GM21619 (cell line): ENCODE data around the gene R3HDM4.

Experiments
- ATAC-seq: cut with Tn5 transposase; IDR thresholded peaks from one replicate; pipeline ENCODE4 v1.9.1; 2021; ENCODE audit not compliant: unreplicated experiment

R3HDM4 gene

DNA sequence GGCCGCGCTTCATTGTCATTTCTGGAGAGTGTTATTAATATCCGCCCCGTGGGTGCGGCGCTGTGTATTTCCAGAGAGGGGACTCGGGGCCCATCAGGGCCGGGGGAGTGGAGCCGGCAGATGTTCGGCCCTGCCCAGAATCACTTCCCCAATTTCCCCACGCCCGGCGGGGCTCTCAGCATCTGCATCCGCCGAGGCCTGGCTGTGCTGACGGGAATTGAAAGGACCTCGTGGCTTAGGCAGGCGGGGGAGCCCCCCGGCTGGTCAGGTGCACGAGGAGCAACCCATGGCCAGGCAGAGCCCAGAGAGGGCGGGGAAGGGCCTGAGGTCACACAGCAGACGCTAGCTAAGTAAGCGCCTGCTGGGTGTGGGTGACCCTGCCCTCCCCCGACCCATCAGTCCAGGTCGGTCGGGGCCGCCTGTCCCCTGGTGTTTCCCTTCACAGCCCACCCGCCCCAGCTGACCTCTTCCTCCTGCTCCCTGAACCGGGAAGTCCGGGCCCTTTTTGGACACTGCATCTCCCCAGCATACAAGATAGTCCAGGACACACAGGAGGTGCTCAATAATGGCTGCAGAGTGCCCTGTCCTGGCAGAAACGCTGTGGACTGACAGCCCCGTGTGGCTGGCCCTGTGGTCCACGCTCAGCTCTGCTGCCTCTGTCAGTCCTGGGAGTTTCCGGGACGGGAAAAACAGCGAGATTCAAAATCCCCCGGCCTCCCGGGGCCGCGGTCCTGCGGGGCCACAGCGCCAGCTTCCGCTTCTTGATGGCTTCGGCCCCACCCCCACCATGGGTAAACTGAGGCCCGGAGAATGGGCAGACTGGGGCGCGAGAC is 34.9 kb upstream of the R3HDM4 start:
- peak; percentile 53 for ATAC-seq

DNA sequence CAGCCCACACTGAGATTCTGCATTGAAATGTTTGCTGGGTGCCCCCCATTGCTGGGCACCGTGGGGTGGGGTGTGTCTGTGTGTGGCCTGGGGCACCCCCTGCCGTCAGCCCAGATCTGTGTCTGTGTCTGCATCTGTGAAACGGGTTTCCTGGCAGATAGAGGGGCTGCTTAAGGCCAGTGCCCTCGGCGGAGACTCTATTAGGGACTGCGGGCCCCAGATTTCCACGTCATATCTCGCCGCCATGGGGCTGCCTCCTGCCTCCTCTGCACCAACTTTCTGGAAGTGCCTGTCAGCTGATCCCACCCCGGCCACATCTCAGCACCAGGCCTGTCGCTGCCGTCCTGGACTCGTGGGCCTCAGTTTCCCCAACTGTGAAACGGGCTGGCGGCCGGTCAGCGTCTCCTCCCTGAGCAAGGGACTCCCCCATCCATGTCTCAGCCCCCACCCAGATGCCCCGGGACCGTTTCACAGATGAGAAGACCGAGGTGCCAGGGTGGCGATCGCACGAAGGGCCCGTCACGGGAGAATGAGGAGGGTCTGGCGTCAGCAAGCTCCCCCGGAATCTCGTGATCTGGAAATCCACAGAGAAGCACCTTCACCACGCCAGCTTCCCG is 34.2 kb upstream of the R3HDM4 start:
- peak; percentile 11 for ATAC-seq

- ATAC-seq, result no peak
These were observed 32.6 kb upstream of the R3HDM4 start for GRCh38 chr19:945401-946252.

DNA sequence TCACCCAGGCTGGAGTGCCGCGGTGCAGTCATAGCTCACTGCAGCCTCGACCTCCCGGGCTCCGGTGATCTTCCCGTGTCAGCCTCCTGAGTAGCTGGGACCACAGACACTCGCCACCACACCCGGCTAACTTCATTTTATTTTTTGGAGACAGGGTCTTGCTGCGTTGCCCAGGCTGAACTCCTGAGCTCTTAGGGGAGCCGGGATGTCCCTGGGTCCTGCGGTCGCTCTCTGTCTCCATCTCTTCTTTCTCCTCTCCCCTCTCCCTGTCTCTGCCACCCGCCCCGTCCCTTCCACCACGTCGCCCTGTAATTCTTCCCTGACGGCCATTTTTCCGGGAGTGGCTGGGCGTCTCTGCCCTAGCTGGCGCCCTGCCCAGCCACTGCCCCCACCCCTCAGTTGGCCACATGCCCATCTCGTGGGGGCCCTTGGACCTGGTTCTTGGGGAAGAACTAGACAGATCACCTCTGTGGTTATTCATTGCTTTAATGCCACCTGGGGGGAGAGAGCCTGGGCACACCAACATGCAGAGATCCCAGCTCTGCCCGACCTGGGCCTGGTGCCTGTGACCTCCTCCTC is 31.7 kb upstream of the R3HDM4 start:
- ATAC-seq, result no peak

DNA sequence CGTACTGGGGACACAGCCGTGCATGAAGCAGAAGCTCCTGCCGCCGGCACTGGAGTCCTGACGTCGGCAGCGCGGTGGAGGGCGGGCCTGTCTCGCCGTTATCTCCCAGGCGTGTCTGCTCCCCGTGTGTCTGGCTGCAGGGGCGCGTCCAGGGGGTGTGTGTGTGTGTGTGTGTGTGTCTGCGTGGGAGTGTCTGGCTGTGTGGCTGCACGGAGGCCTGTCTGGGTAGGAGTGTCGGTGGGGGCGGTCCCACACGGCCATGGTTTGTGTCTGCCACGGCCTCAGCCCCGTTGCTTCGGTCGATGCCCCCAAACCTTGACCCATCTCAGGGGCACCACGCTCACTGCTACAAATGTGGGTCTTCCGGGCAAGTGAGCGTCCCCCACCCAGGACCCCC is 31.1 kb upstream of the R3HDM4 start:
- ATAC-seq, result no peak

DNA sequence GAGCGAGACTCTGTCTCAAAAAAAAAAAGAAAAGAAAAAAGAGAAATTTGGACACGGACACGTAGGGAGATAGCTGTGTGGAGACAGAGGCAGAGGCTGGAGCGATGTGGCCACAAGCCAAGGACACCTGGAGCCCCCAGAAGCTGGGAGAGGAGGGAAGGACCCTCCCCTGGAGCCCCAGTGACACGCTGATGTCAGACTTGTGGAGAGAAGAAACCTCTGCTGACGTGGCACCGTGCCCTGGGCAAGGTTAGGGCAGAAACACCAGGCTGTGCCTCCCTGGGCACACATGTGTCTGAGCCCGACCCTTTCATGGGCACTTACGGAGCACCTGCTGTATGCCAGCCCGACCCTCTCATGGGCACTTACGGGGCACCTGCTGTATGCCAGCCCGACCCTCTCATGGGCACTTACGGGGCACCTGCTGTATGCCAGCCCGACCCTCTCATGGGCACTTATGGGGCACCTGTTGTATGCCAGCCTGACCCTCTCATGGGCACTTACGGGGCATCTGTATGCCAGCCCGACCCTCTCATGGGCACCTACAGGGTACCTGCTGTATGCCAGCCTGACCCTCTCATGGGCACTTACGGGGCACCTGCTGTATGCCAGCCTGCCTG is 30.6 kb upstream of the R3HDM4 start:
- ATAC-seq, result no peak

- no peak for ATAC-seq
These were observed 29.2 kb upstream of the R3HDM4 start for GRCh38 chr19:942133-942645.

DNA sequence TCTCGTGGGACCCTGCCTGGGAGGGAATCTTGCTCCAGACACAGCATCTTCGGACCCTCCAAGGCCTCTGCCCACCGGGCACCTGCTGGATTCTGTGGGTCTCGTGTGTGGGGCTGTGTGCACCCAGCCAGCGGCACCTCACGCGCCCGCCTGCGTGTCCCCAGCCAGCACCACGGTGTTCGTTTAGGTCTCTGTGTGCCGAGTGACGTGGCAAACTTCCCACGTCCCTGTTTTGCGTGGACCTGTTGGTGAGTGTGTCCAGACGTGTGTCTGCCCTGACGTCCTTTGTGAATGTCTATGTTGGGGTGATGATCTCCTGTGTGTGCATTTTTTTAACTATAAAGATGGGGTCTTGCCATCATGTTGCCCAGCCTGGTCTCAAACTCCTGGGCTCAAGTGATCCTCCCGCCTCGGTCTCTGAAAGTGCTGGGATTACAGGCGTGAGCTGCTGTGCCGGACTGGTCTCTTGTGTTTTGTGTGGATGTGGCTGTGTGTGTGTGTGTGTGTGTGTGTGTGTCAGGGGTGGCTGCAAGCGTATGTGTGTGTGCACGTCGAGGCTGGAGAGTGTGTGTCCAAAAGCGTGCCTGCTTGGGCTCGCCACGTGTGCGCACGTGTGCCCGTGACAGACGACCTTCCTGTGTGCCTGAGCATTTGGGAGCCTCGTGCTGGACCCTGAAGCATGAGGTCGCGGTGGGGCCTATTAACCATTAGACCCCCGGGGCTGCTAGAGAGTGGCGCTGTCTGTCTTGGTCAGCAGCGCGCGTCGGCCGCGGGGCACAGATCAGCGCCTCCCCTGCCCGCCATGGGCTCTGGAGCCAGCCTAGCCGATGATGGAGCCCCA is 28.5 kb upstream of the R3HDM4 start:
- no peak for ATAC-seq

- ATAC-seq, result peak; percentile 33
These were observed 27.7 kb upstream of the R3HDM4 start for GRCh38 chr19:940591-941291.

- no peak for ATAC-seq
These were observed 26.9 kb upstream of the R3HDM4 start for GRCh38 chr19:939922-940321.

GRCh38 chr19:939439-939838 is 26.4 kb upstream of the R3HDM4 start:
- no peak for ATAC-seq

DNA sequence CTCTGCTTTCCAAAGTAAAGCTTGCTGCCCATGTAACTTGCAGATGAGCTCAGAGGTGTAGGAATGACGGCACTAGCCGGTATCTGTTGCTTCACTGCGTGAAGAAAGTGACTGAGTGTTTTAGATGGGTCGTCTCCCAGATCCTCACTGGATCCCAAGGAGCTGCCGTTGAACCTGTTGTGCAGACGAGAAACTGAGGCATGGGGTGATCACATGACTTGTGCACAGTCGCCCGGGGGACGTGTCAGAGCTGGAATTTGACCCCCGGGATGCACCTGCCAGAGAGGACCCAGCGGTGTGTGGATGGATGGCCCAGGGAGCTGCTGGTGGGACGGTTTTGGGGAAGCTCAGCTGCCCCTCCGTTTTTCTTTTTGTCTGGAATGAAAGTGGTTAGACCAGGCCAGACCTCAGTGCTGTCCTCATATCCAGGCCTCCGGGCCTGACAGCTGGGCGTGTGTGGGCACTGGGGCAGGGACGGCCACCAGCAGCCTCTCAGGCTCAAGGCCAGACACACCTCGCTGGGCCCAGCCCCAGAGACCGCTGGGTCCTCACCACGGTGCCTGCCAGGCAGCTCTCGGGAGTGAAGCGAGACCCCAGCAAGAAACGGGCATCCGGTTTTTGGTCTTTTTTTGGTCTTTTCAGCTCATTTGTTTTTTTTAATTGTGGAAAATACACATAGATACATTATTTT is 25.4 kb upstream of the R3HDM4 start:
- no peak for ATAC-seq

DNA sequence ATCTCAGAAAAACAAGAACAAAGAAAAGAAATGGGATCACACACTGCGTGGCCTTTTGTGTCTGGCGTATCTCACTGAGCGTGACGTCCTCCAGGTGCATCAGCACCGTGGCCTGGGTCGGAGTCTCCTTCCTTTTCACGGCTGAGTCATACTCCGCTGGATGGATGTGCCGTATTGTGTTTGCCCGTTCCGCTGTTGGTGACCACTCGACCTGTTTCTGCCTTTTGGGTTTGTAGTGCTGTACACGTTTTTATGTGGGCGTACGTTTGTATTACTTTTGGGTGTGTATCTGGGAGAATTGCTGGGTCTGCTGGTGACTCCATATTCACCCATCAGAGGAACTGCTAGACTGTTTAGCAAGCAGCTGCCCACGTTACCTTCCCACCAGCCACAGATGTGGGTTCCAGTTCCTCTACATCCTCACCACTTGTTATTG is 24.3 kb upstream of the R3HDM4 start:
- no peak for ATAC-seq

DNA sequence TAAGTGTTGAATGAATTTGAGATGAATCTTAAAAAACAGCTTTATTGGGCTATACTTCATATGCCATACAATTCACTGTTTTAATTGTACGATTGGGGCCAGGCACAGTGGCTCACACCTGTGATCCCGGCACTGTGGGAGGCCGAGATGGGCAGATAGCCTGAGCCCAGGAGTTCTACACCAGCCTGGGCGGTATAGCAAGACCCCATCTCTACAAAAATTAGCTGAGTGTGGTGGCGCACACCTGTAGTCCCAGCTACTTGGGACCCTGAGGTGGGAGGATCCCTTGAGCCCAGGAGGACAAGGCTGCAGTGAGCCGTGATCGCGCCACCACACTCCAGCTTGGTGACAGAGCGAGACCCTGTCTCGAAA is 23.1 kb upstream of the R3HDM4 start:
- ATAC-seq, result no peak

- ATAC-seq, result no peak
These were observed 22.0 kb upstream of the R3HDM4 start for GRCh38 chr19:934865-935479.

- ATAC-seq, result no peak
These were observed 21.3 kb upstream of the R3HDM4 start for GRCh38 chr19:934197-934840.

- ATAC-seq, result no peak
These were observed 20.5 kb upstream of the R3HDM4 start for GRCh38 chr19:933553-933882.
